Liver (tissue), 3 donors: ENCODE data around the gene CSMD2.

Experiments
- CTCF ChIP-seq: fragments of 150-350 bp; IDR thresholded peaks from 2 replicates; pipeline ENCODE4 v1.5.1; 2017; ENCODE audit warnings: improper control_type of control experiment, low read depth, low read length; ENCODE audit not compliant: missing input control
- FOXA1 ChIP-seq: IDR thresholded peaks from 2 replicates; pipeline ENCODE4 v1.6.1; 2016; ENCODE audit warnings: antibody characterized with exemption
- RAD21 ChIP-seq, 2 donors: IDR thresholded peaks; 2 replicates each; pipeline ENCODE4 v1.6.1; 2016; ENCODE audit warnings: antibody characterized with exemption in 2 of 2, mild to moderate bottlenecking in 2 of 2
- donor health status: healthy.
- donor health status: healthy.

GRCh38 chr1:34147301-34147700, 17.7 kb downstream of the CSMD2 start:
- TF ChIP-seq CTCF (no peak), FOXA1 (no peak), RAD21 (IDR thresholded peaks at IDR 0.05) (no peak)
